ENCODE results near the gene ZKSCAN3. TPM values are rescaled to one million over a fixed set of nuclear protein-coding genes. Genes with fewer than 3 reads are reported as not detected.

ZKSCAN3 gene
- total RNA-seq, 1 donor from 2014 or later = 9.5 TPM

GRCh38 chr6:28330041-28330440, 19.7 kb upstream of the ZKSCAN3 start:
- TF ChIP-seq, protein P1, sequence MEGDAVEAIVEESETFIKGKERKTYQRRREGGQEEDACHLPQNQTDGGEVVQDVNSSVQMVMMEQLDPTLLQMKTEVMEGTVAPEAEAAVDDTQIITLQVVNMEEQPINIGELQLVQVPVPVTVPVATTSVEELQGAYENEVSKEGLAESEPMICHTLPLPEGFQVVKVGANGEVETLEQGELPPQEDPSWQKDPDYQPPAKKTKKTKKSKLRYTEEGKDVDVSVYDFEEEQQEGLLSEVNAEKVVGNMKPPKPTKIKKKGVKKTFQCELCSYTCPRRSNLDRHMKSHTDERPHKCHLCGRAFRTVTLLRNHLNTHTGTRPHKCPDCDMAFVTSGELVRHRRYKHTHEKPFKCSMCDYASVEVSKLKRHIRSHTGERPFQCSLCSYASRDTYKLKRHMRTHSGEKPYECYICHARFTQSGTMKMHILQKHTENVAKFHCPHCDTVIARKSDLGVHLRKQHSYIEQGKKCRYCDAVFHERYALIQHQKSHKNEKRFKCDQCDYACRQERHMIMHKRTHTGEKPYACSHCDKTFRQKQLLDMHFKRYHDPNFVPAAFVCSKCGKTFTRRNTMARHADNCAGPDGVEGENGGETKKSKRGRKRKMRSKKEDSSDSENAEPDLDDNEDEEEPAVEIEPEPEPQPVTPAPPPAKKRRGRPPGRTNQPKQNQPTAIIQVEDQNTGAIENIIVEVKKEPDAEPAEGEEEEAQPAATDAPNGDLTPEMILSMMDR (IDR thresholded peaks at IDR 0.05; ENCODE audit: unreplicated experiment) = no peak
- Mint-ChIP-seq H3K27me3 (ENCODE audit: unreplicated experiment) (peaks cover 2% of the 10 kb centered on the region), H3K9me3 (ENCODE audit: unreplicated experiment) (peaks cover 13% of the 10 kb centered on the region), H3K36me3 (ENCODE audit: low read depth, unreplicated experiment) (peaks cover 28% of the 10 kb centered on the region), H3K4me1 (ENCODE audit: unreplicated experiment) (peaks cover 11% of the 10 kb centered on the region), H3K4me3 (ENCODE audit: unreplicated experiment) (no peak overlapping the region), H3K27ac (ENCODE audit: unreplicated experiment) (no peak overlapping the region)
- DNase-seq (ENCODE audit: low spot score) = no peak

DNA sequence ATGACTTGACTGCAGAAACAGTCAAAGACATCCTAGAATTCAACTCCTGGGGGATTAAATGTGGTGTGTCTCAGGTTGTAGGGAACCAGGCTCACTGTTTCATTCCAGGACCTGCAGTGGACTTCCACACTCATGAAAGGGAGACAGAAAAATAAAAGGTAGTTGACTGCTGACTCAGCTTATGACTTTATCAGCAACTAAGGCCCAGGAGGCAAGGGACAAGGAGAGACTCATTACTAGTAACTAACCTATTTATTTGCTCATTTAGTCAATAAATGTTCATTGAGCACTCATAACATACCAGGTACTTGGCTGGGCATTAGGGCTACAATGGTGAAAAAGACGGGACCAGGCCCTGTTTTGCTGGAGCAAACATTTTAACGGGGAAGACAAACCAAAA, 16.7 kb upstream of the ZKSCAN3 start:
- TF ChIP-seq, protein P1 (IDR thresholded peaks at IDR 0.05; ENCODE audit: unreplicated experiment) = no peak
- Mint-ChIP-seq H3K4me3 (ENCODE audit: unreplicated experiment) (peak overlapping the region; percentile 19), H3K27me3 (ENCODE audit: unreplicated experiment) (no peaks in the 10 kb centered on the region), H3K9me3 (ENCODE audit: unreplicated experiment) (no peaks in the 10 kb centered on the region), H3K4me1 (ENCODE audit: unreplicated experiment) (peaks cover 11% of the 10 kb centered on the region), H3K27ac (ENCODE audit: unreplicated experiment) (no peak overlapping the region), H3K36me3 (ENCODE audit: low read depth, unreplicated experiment) (peaks cover 6% of the 10 kb centered on the region)
- no peak for DNase-seq (ENCODE audit: low spot score)

GRCh38 chr6:28333599-28334018, 16.1 kb upstream of the ZKSCAN3 start:
- TF ChIP-seq, protein P1 (IDR thresholded peaks at IDR 0.05; ENCODE audit: unreplicated experiment) = no peak
- Mint-ChIP-seq H3K27ac (ENCODE audit: unreplicated experiment) (no peak overlapping the region), H3K4me3 (ENCODE audit: unreplicated experiment) (no peak overlapping the region), H3K9me3 (ENCODE audit: unreplicated experiment) (no peaks in the 10 kb centered on the region), H3K36me3 (ENCODE audit: low read depth, unreplicated experiment) (peaks cover 6% of the 10 kb centered on the region), H3K4me1 (ENCODE audit: unreplicated experiment) (peaks cover 11% of the 10 kb centered on the region), H3K27me3 (ENCODE audit: unreplicated experiment) (no peaks in the 10 kb centered on the region)
- no peak for DNase-seq (ENCODE audit: low spot score)

DNA sequence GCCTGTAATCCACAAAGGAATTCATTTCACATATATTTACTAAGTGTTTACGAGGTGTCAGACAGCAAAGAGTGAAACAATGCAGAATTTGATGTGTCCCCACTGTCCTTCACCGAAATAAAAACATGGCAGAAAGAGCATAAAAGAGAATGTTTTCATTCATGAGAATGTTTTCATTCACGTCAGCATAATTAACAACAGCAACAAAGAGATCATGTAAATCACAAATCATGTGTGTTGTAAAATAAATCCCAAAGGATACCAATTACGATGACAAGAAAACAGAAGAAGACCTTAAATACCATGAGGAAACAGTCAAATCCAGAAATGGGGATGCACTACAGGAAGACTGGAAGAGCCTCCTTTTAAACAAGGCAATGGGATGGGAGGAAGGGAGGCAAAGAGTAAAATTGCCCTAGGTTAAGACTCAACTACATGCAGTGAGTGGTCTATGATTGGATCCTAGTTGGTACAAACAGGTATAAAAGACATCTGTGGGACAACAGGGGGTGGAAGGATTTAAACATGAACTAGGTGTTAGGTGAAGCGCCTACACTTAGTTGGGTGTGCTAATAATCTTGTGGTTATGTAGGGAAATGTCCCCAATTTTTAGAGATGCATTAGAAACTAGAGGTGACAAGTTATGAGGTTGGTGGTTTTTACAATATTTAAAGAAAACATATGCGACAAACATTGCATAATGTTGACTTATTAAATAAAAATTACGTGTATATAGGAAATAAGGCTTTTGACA, 15.3 kb upstream of the ZKSCAN3 start:
- H3K36me3 Mint-ChIP-seq (ENCODE audit: low read depth, unreplicated experiment) = no peaks in the 10 kb centered on the region
- no peaks in the 10 kb centered on the region for H3K27me3 Mint-ChIP-seq (ENCODE audit: unreplicated experiment)
- DNase-seq (ENCODE audit: low spot score) = no peak
- no peak overlapping the region for H3K27ac Mint-ChIP-seq (ENCODE audit: unreplicated experiment)
- TF ChIP-seq, protein P1 (IDR thresholded peaks at IDR 0.05; ENCODE audit: unreplicated experiment) = no peak
- no peak overlapping the region for H3K4me3 Mint-ChIP-seq (ENCODE audit: unreplicated experiment)
- H3K4me1 Mint-ChIP-seq (ENCODE audit: unreplicated experiment) = peaks cover 11% of the 10 kb centered on the region
- H3K9me3 Mint-ChIP-seq (ENCODE audit: unreplicated experiment) = no peaks in the 10 kb centered on the region

GRCh38 chr6:28335040-28335563, 14.6 kb upstream of the ZKSCAN3 start:
- Mint-ChIP-seq H3K27me3 (ENCODE audit: unreplicated experiment) (no peaks in the 10 kb centered on the region), H3K4me3 (ENCODE audit: unreplicated experiment) (no peak overlapping the region), H3K4me1 (ENCODE audit: unreplicated experiment) (peaks cover 11% of the 10 kb centered on the region), H3K36me3 (ENCODE audit: low read depth, unreplicated experiment) (no peaks in the 10 kb centered on the region), H3K9me3 (ENCODE audit: unreplicated experiment) (no peaks in the 10 kb centered on the region), H3K27ac (ENCODE audit: unreplicated experiment) (no peak overlapping the region)
- DNase-seq (ENCODE audit: low spot score) = no peak
- TF ChIP-seq, protein P1 (IDR thresholded peaks at IDR 0.05; ENCODE audit: unreplicated experiment) = no peak
